HL-60 (cell line): Measurements from ENCODE around the gene DNAH14.

Experiments used
- CTCF ChIP-seq: IDR thresholded peaks from one replicate; pipeline ENCODE4 v1.5.1; 2011; ENCODE audit warnings: low read length, control low read depth, inconsistent platforms; ENCODE audit not compliant: insufficient read depth
- POLR2AphosphoS5 ChIP-seq: IDR thresholded peaks from 2 replicates; pipeline ENCODE4 v1.6.1; 2012; ENCODE audit warnings: low read depth
- REST ChIP-seq: IDR thresholded peaks from 2 replicates; pipeline ENCODE4 v1.6.1; 2012; ENCODE audit warnings: low read depth; ENCODE audit not compliant: insufficient replicate concordance

- TF ChIP-seq CTCF = no peak
- 0 out of 2 replicates have a peak, but pooled peaks have one; percentile 25 for TF ChIP-seq POLR2AphosphoS5
- no peak for TF ChIP-seq REST
These were observed 50.7 kb downstream of the DNAH14 start for GRCh38 chr1:224980181-224980580.
